CD4-positive, alpha-beta T cell treated with Interleukin-15 for 1 hour (primary cell): Measurements from ENCODE around the gene RNF10.

Experiments used
- DNase-seq: peaks from one replicate; pipeline ENCODE4 v3.0.0-alpha.2; 2020

RNF10 gene

GRCh38 chr12:120529641-120530417, 4.3 kb upstream of the RNF10 start:
- no peak for DNase-seq

GRCh38 chr12:120530418-120530761, 3.8 kb upstream of the RNF10 start:
- peak; percentile 18 for DNase-seq

- DNase-seq = no peak
These were observed 1.4 kb upstream of the RNF10 start for GRCh38 chr12:120532701-120533238.

- DNase-seq = peak; percentile 54
These were observed 823 bp downstream of the RNF10 start for GRCh38 chr12:120534703-120535655.

- DNase-seq = peak; percentile 29
These were observed 2.1 kb downstream of the RNF10 start for GRCh38 chr12:120536064-120536791.

GRCh38 chr12:120537856-120538220, 3.7 kb downstream of the RNF10 start:
- DNase-seq = no peak

GRCh38 chr12:120538281-120539156, 4.4 kb downstream of the RNF10 start:
- no peak for DNase-seq

GRCh38 chr12:120539303-120539702, 5.1 kb downstream of the RNF10 start:
- no peak for DNase-seq

GRCh38 chr12:120540445-120540844, 6.3 kb downstream of the RNF10 start:
- no peak for DNase-seq

GRCh38 chr12:120542166-120542565, 8.0 kb downstream of the RNF10 start:
- DNase-seq = no peak

- no peak for DNase-seq
These were observed 10.5 kb downstream of the RNF10 start for GRCh38 chr12:120544691-120545090.

- DNase-seq = no peak
These were observed 11.9 kb downstream of the RNF10 start for GRCh38 chr12:120546050-120546386.

- no peak for DNase-seq
These were observed 20.5 kb downstream of the RNF10 start for GRCh38 chr12:120554678-120555077.

- DNase-seq = no peak
These were observed 23.4 kb downstream of the RNF10 start for GRCh38 chr12:120557589-120557988.

- DNase-seq = no peak
These were observed 28.8 kb downstream of the RNF10 start for GRCh38 chr12:120562906-120563305.

- no peak for DNase-seq
These were observed 29.3 kb downstream of the RNF10 start for GRCh38 chr12:120563495-120563894.

- no peak for DNase-seq
These were observed 37.1 kb downstream of the RNF10 start for GRCh38 chr12:120571299-120571698.

GRCh38 chr12:120573560-120573959, 39.4 kb downstream of the RNF10 start:
- no peak for DNase-seq

GRCh38 chr12:120574106-120574505, 40.0 kb downstream of the RNF10 start:
- no peak for DNase-seq

- DNase-seq = no peak
These were observed 45.0 kb downstream of the RNF10 start for GRCh38 chr12:120579179-120579578.

GRCh38 chr12:120580787-120581723, 46.9 kb downstream of the RNF10 start, which contains the start of gene POP5:
POP5 (minus strand) TSS chr12:120581402; CDS start chr12:120581362, 40 bp downstream.
- peak; percentile 96 for DNase-seq
